HCT116 (cell line): ENCODE results near the gene DOCK10. TPM values are rescaled to one million over a fixed set of nuclear protein-coding genes. Genes with fewer than 3 reads are reported as not detected.

ENCODE experiments used
- ATAC-seq: fragments of 200-7000 bp; cut with Tn5 transposase; 2 replicates; pipeline ENCODE4 v1.9.1; 2020; ENCODE audit warnings: mild to moderate bottlenecking, moderate library complexity
- BruUV-seq: library from RNA; stranded (reverse); fragments of 400-500 nt; replicated peaks from 2 replicates; lab custom pipeline; 2021; lab: Mats Ljungman, UMichigan
- CTCF ChIA-PET: fragments of 300-600 bp; sonication (Branson Sonifier 250); formaldehyde crosslinking; loops from one replicate; lab custom pipeline; 2021; ENCODE audit warnings: antibody characterized with exemption; lab: Charles Lee
- POLR2A ChIA-PET: fragments of 300-600, 350-600 bp; sonication (Branson Sonifier 250); formaldehyde crosslinking; loops from one replicate; lab custom pipeline; 2021; ENCODE audit warnings: antibody characterized with exemption; lab: Charles Lee
- RAD21 ChIA-PET, 2 experiments: fragments of 300-600 bp; sonication (Branson Sonifier 250); formaldehyde crosslinking; loops; one replicate each; lab custom pipeline; 2023; ENCODE audit warnings: low total read pairs in 2 of 2; ENCODE audit not compliant: uncharacterized antibody in 2 of 2, unreplicated experiment in 2 of 2, low non-redundant PET in 1 of 2; lab: Charles Lee
- DNase-seq: peaks from one replicate; pipeline ENCODE4 v3.0.0-alpha.2; 2010; ENCODE audit warnings: low read depth, low spot score
- H2AFZ ChIP-seq: fragments of 200-600 bp; shearing (Covaris generic), sonication (generic); 2 replicates; pipeline ENCODE4 v1.6.1; 2017; ENCODE audit warnings: low read depth, mixed run types, mixed read lengths, antibody characterized with exemption, low read length; ENCODE audit not compliant: poor library complexity, severe bottlenecking
- H3K27ac ChIP-seq: 2 replicates; pipeline ENCODE4 v1.5.1; 2012; ENCODE audit warnings: low read depth, low read length
- H3K27me3 ChIP-seq: fragments of 200-600 bp; sonication (generic); 2 replicates; pipeline ENCODE4 v1.6.1; 2016; ENCODE audit warnings: mixed run types, low read length, mixed read lengths; ENCODE audit not compliant: insufficient read depth
- H3K36me3 ChIP-seq, 2 experiments: fragments of 200-500 bp in 1 of 2; fragments of 200-600 bp in 1 of 2; sonication (Bioruptor generic) in 1 of 2; sonication (generic) in 1 of 2; 2 replicates each; pipeline versions ENCODE4 v1.5.1 to v1.6.1; 2014 to 2016; ENCODE audit warnings: low read length in 2 of 2, inconsistent platforms in 1 of 2, mixed read lengths in 1 of 2, mixed run types in 1 of 2; ENCODE audit not compliant: insufficient read depth in 2 of 2, control insufficient read depth in 1 of 2
- H3K4me1 ChIP-seq, 2 experiments: fragments of 200-600 bp in 1 of 2; sonication (generic) in 1 of 2; 2 replicates each; pipeline versions ENCODE4 v1.5.1 to v1.6.1; 2012 to 2017; ENCODE audit warnings: low read length in 2 of 2, inconsistent platforms in 1 of 2, mild to moderate bottlenecking in 1 of 2, mixed read lengths in 1 of 2, mixed run types in 1 of 2, moderate library complexity in 1 of 2; ENCODE audit not compliant: insufficient read depth in 2 of 2, control insufficient read depth in 1 of 2
- H3K4me2 ChIP-seq: fragments of 200-600 bp; sonication (generic); 2 replicates; pipeline ENCODE4 v1.6.1; 2017; ENCODE audit warnings: mixed run types, low read length, mixed read lengths
- H3K4me3 ChIP-seq, 2 experiments: fragments of 200-600 bp in 1 of 2; sonication (generic) in 1 of 2; replicated peaks in 1 of 2; 2 replicates each; pipeline ENCODE4 v1.5.1; 2011 to 2016; ENCODE audit warnings: low read length in 2 of 2, control low read depth in 1 of 2, low read depth in 1 of 2, mild to moderate bottlenecking in 1 of 2, mixed read lengths in 1 of 2, mixed run types in 1 of 2
- H3K79me2 ChIP-seq: fragments of 200-600 bp; sonication (generic); 2 replicates; pipeline ENCODE4 v1.6.1; 2017; ENCODE audit warnings: mild to moderate bottlenecking, mixed run types, low read length, moderate library complexity, mixed read lengths; ENCODE audit not compliant: insufficient read depth
- H3K9ac ChIP-seq: fragments of 200-600 bp; sonication (generic); 2 replicates; pipeline ENCODE4 v1.6.1; 2016; ENCODE audit warnings: low read length, mixed read lengths
- H3K9me2 ChIP-seq: fragments of 200-600 bp; sonication (generic), shearing (Covaris generic); 2 replicates; pipeline ENCODE4 v1.6.1; 2017; ENCODE audit warnings: mixed run types, mild to moderate bottlenecking, moderate library complexity; ENCODE audit not compliant: insufficient read depth
- H3K9me3 ChIP-seq, 2 experiments: fragments of 200-500 bp in 1 of 2; fragments of 200-600 bp in 1 of 2; sonication (Bioruptor generic) in 1 of 2; sonication (generic) in 1 of 2; 2 replicates each; pipeline ENCODE4 v1.6.1; 2014 to 2017; ENCODE audit warnings: low read length in 2 of 2, mixed read lengths in 2 of 2, inconsistent platforms in 1 of 2, low read depth in 1 of 2, mild to moderate bottlenecking in 1 of 2, mixed run types in 1 of 2, moderate library complexity in 1 of 2; ENCODE audit not compliant: control insufficient read depth in 1 of 2, insufficient read depth in 1 of 2
- H4K20me1 ChIP-seq: fragments of 200-600 bp; sonication (generic), shearing (Covaris generic); 2 replicates; pipeline ENCODE4 v1.6.1; 2017; ENCODE audit warnings: mixed run types, mild to moderate bottlenecking, moderate library complexity; ENCODE audit not compliant: insufficient read depth
- ATF3 ChIP-seq: IDR thresholded peaks from 2 replicates; pipeline ENCODE4 v1.6.1; 2012
- CEBPB ChIP-seq: IDR thresholded peaks from 2 replicates; pipeline ENCODE4 v1.6.1; 2012; ENCODE audit warnings: low read depth
- EGR1 ChIP-seq: IDR thresholded peaks from 2 replicates; pipeline ENCODE4 v1.6.1; 2012; ENCODE audit warnings: low read depth
- EZH2 ChIP-seq: fragments of 200-600 bp; sonication (generic); IDR thresholded peaks from 2 replicates; pipeline ENCODE4 v1.6.1; 2017; ENCODE audit warnings: antibody characterized with exemption, mixed run types
- EZH2phosphoT487 ChIP-seq: fragments of 200-600 bp; IDR thresholded peaks from 2 replicates; pipeline ENCODE4 v1.6.1; 2018; ENCODE audit warnings: antibody characterized with exemption, borderline replicate concordance
- FOSL1 ChIP-seq: IDR thresholded peaks from 2 replicates; pipeline ENCODE4 v1.6.1; 2012; ENCODE audit warnings: low read depth
- JUND ChIP-seq: IDR thresholded peaks from 2 replicates; pipeline ENCODE4 v1.6.1; 2012
- MAX ChIP-seq: IDR thresholded peaks from 2 replicates; pipeline ENCODE4 v1.6.1; 2012
- POLR2A ChIP-seq: IDR thresholded peaks from 2 replicates; pipeline ENCODE4 v1.7.0; 2011; ENCODE audit warnings: borderline replicate concordance; ENCODE audit not compliant: insufficient read depth, insufficient read length; ENCODE audit errors: extremely low read depth
- RAD21 ChIP-seq: IDR thresholded peaks from 2 replicates; pipeline ENCODE4 v1.6.1; 2012; ENCODE audit warnings: low read depth, mild to moderate bottlenecking
- REST ChIP-seq: IDR thresholded peaks from 2 replicates; pipeline ENCODE4 v1.6.1; 2012; ENCODE audit warnings: low read depth
- SIN3A ChIP-seq: IDR thresholded peaks from 2 replicates; pipeline ENCODE4 v1.6.1; 2012; ENCODE audit warnings: low read depth
- SP1 ChIP-seq: IDR thresholded peaks from 2 replicates; pipeline ENCODE4 v1.6.1; 2012; ENCODE audit warnings: low read depth
- YY1 ChIP-seq: IDR thresholded peaks from 2 replicates; pipeline ENCODE4 v1.6.1; 2011; ENCODE audit warnings: low read length, low read depth, moderate library complexity, mild to moderate bottlenecking; ENCODE audit not compliant: insufficient replicate concordance; ENCODE audit errors: extremely low read depth
- ZFX ChIP-seq: fragments of 450-650 bp; IDR thresholded peaks from 2 replicates; pipeline ENCODE4 v1.6.1; 2017
- ZNF274 ChIP-seq: fragments of 200-500 bp; sonication (Bioruptor generic); IDR thresholded peaks from 2 replicates; pipeline ENCODE4 v1.6.1; 2014; ENCODE audit warnings: mild to moderate bottlenecking, low read depth, low read length, inconsistent platforms
- intact Hi-C: fragments of 100-400 bp; cut with micrococcal nuclease; formaldehyde crosslinking; loops from 2 replicates; pipeline ENCODE4 v1.10.0; 2022
- total RNA-seq: library from RNA; stranded (reverse); gene quantifications from one replicate; pipeline ENCODE4 v1.2.1, GENCODE V29; 2021; ENCODE audit not compliant: unreplicated experiment

Gene DOCK10
- total RNA-seq, 1 experiment from 2014 or later = 0.54 TPM

GRCh38 chr2:225037415-225038230 is 4.6 kb downstream of the DOCK10 start:
- no peak for ATAC-seq
- Histone ChIP-seq H3K4me2 (no peak overlapping the region), H3K9me3 (no peaks in the 10 kb centered on the region), H3K79me2 (no peaks in the 10 kb centered on the region), H3K36me3 (no peaks in the 10 kb centered on the region), H3K9me2 (no peaks in the 10 kb centered on the region), H4K20me1 (no peaks in the 10 kb centered on the region), H3K9ac (no peak overlapping the region), H3K27me3 (no peaks in the 10 kb centered on the region), H2AFZ (no peak overlapping the region), H3K27ac (no peak overlapping the region), H3K4me3 (no peak overlapping the region), H3K4me1 (no peaks in the 10 kb centered on the region)
- RAD21 ChIA-PET = no interaction called here
- TF ChIP-seq JUND = no peak
- no peak for TF ChIP-seq POLR2A
- BruUV-seq = no TSS peak
- intact Hi-C loops = no loop called here
- DNase-seq = no peak
- CTCF ChIA-PET = no interaction called here
- POLR2A ChIA-PET = no interaction called here

GRCh38 chr2:225036431-225036830 is 5.8 kb downstream of the DOCK10 start:
- ChIA-PET CTCF (no interaction called here), RAD21 (no interaction called here), POLR2A (no interaction called here)
- H3K9ac ChIP-seq = no peak overlapping the region
- DNase-seq (no peak), ATAC-seq (no peak)
- H3K27me3 ChIP-seq = no peaks in the 10 kb centered on the region
- no peak overlapping the region for H3K27ac ChIP-seq
- no peaks in the 10 kb centered on the region for H3K4me1 ChIP-seq
- intact Hi-C loops = no loop called here
- H4K20me1 ChIP-seq = no peaks in the 10 kb centered on the region
- TF ChIP-seq CEBPB = no peak
- no peak for TF ChIP-seq ATF3
- TF ChIP-seq ZFX = no peak
- TF ChIP-seq JUND = no peak
- no peak for TF ChIP-seq RAD21
- TF ChIP-seq FOSL1 = no peak
- no peak for TF ChIP-seq SP1
- no peak for TF ChIP-seq YY1
- no peak for TF ChIP-seq POLR2A
- no peak for TF ChIP-seq REST
- TF ChIP-seq EZH2phosphoT487 = no peak
- no peak for TF ChIP-seq SIN3A
- no peak for TF ChIP-seq EZH2
- no peak for TF ChIP-seq ZNF274
- no peak for TF ChIP-seq MAX
- TF ChIP-seq EGR1 = no peak
- BruUV-seq = no TSS peak
- H2AFZ ChIP-seq = no peak overlapping the region
- no peaks in the 10 kb centered on the region for H3K9me2 ChIP-seq
- no peak overlapping the region for H3K4me2 ChIP-seq
- no peaks in the 10 kb centered on the region for H3K36me3 ChIP-seq
- H3K79me2 ChIP-seq = no peaks in the 10 kb centered on the region
- H3K4me3 ChIP-seq = no peak overlapping the region
- H3K9me3 ChIP-seq = no peaks in the 10 kb centered on the region
